HG03565 (cell line): ENCODE measurements around the gene MEMO1.
"Not testable (repeated sequence)": the region's sequence is repeated elsewhere in the genome, so short reads cannot be mapped to it uniquely, and the experiment has no call there.

ENCODE experiments used
- ATAC-seq: cut with Tn5 transposase; IDR thresholded peaks from one replicate; pipeline ENCODE4 v1.9.1; 2021; ENCODE audit warnings: mild to moderate bottlenecking, moderate library complexity; ENCODE audit not compliant: unreplicated experiment

The MEMO1 gene

GRCh38 chr2:31958140-31958717 is 52.6 kb downstream of the MEMO1 start:
- no peak for ATAC-seq

- ATAC-seq = no peak
Observed at GRCh38 chr2:31957354-31958139, 53.3 kb downstream of the MEMO1 start.

GRCh38 chr2:31956934-31957333 is 53.9 kb downstream of the MEMO1 start:
- ATAC-seq = not testable (repeated sequence)

- ATAC-seq = no peak
Observed at GRCh38 chr2:31956312-31956711, 54.5 kb downstream of the MEMO1 start.

GRCh38 chr2:31953095-31953494 is 57.7 kb downstream of the MEMO1 start:
- ATAC-seq = not testable (repeated sequence)

GRCh38 chr2:31950946-31951562 is 59.8 kb downstream of the MEMO1 start:
- ATAC-seq = no peak

GRCh38 chr2:31947871-31948270 is 62.9 kb downstream of the MEMO1 start:
- ATAC-seq = no peak

- ATAC-seq = no peak
Observed at GRCh38 chr2:31946838-31947237, 64.0 kb downstream of the MEMO1 start.

GRCh38 chr2:31945572-31945935 is 65.3 kb downstream of the MEMO1 start:
- no peak for ATAC-seq

GRCh38 chr2:31944828-31945571 is 65.8 kb downstream of the MEMO1 start:
- ATAC-seq = no peak

GRCh38 chr2:31943636-31944225 is 67.1 kb downstream of the MEMO1 start:
- no peak for ATAC-seq

GRCh38 chr2:31940920-31941319 is 69.9 kb downstream of the MEMO1 start:
- no peak for ATAC-seq

GRCh38 chr2:31937741-31938140 is 73.1 kb downstream of the MEMO1 start:
- ATAC-seq = no peak

- ATAC-seq = no peak
Observed at GRCh38 chr2:31935370-31935769, 75.4 kb downstream of the MEMO1 start.

GRCh38 chr2:31933066-31933465 is 77.7 kb downstream of the MEMO1 start:
- ATAC-seq = no peak

- ATAC-seq = no peak
Observed at GRCh38 chr2:31932589-31932988, 78.2 kb downstream of the MEMO1 start.

GRCh38 chr2:31931916-31932315 is 78.9 kb downstream of the MEMO1 start:
- no peak for ATAC-seq

GRCh38 chr2:31925517-31925916 is 85.3 kb downstream of the MEMO1 start:
- ATAC-seq = no peak

- ATAC-seq = no peak
Observed at GRCh38 chr2:31923662-31924061, 87.1 kb downstream of the MEMO1 start.

- ATAC-seq = no peak
Observed at GRCh38 chr2:31922542-31923408, 88.0 kb downstream of the MEMO1 start.
